T47D (cell line): Measurements from ENCODE around the gene NOXO1.

ENCODE experiments used
- DNase-seq, 2 experiments: peaks; one replicate each; pipeline versions ENCODE4 v3.0.0 to v3.0.0-alpha.2; 2011 to 2012; ENCODE audit warnings: low read depth in 1 of 2, low spot score in 1 of 2
- JUND ChIP-seq: IDR thresholded peaks from 2 replicates; pipeline ENCODE4 v1.6.1; 2012; ENCODE audit warnings: low read depth
- in situ Hi-C: cut with HindIII; loops from 2 replicates; pipeline ENCODE4 v1.10.0; 2016; ENCODE audit warnings: low sequenced_read_pairs, low pct_unique_long_range_greater_than_20kb

Gene NOXO1

GRCh38 chr16:1978476-1979120 is 2.7 kb downstream of the NOXO1 start:
- DNase-seq = peak in 1 of 2 experiments; percentile 33
- no peak for TF ChIP-seq JUND
- in situ Hi-C loops = no loop called here

GRCh38 chr16:1977875-1978268 is 3.4 kb downstream of the NOXO1 start:
- DNase-seq = no peak
- in situ Hi-C loops = no loop called here
- TF ChIP-seq JUND = no peak

GRCh38 chr16:1976951-1977874 is 4.1 kb downstream of the NOXO1 start:
- DNase-seq = no peak
- in situ Hi-C loops = no loop called here

GRCh38 chr16:1976216-1976520 is 5.1 kb downstream of the NOXO1 start:
- in situ Hi-C loops = no loop called here
- no peak for TF ChIP-seq JUND
- no peak for DNase-seq

More at GRCh38 chr16:1976951-1977874, 4.1 kb downstream of the NOXO1 start:
- no peak for TF ChIP-seq JUND

- in situ Hi-C loops = no loop called here
- no peak for DNase-seq
- no peak for TF ChIP-seq JUND
These were observed 5.6 kb downstream of the NOXO1 start for GRCh38 chr16:1975432-1976215.

- no peak for TF ChIP-seq JUND
- no peak for DNase-seq
- in situ Hi-C loops = no loop called here
These were observed 6.9 kb downstream of the NOXO1 start for GRCh38 chr16:1974157-1975070.

GRCh38 chr16:1973461-1974156 is 7.7 kb downstream of the NOXO1 start:
- DNase-seq = no peak
- no peak for TF ChIP-seq JUND
- in situ Hi-C loops = no loop called here

GRCh38 chr16:1972490-1972877 is 8.8 kb downstream of the NOXO1 start:
- in situ Hi-C loops = no loop called here
- TF ChIP-seq JUND = no peak
- no peak for DNase-seq

GRCh38 chr16:1971796-1972489 is 9.3 kb downstream of the NOXO1 start, which contains the start of gene TBL3:
Gene TBL3 (plus strand): TSS chr16:1972053. CDS start chr16:1972165, 112 bp downstream.
- peak; percentile 90 to 96 for DNase-seq
- no peak for TF ChIP-seq JUND
- in situ Hi-C loops = no loop called here

- in situ Hi-C loops = no loop called here
- no peak for DNase-seq
- no peak for TF ChIP-seq JUND
These were observed 12.9 kb downstream of the NOXO1 start for GRCh38 chr16:1968146-1968953.

GRCh38 chr16:1966460-1966859 is 14.8 kb downstream of the NOXO1 start, which contains the start of gene RNF151:
Gene RNF151 (plus strand): TSS chr16:1966856. CDS start chr16:1966882, 26 bp downstream.
- DNase-seq = no peak
- in situ Hi-C loops = no loop called here
- TF ChIP-seq JUND = no peak
